HT1080 (cell line): ENCODE data around the gene APC. TPM values are rescaled to one million over a fixed set of nuclear protein-coding genes. Genes with fewer than 3 reads are reported as not detected.

ENCODE experiments used
- DNase-seq: peaks from one replicate; pipeline ENCODE4 v3.0.0-alpha.2; 2015; ENCODE audit warnings: low read depth
- polyA plus RNA-seq, 2 experiments: library from polyadenylated mRNA; depleted of rRNA; stranded (reverse); fragments of >200 nt; gene quantifications; 2 replicates each; pipeline ENCODE4 v1.2.3, GENCODE V29; 2015
- total RNA-seq: library from RNA; depleted of rRNA; stranded (reverse); fragments of >200 nt; shearing (Covaris generic); gene quantifications from 2 replicates; pipeline ENCODE4 v1.2.3, GENCODE V29; 2014; rRNA removed

Gene APC
- 21.4 and 28.9 TPM in 2 replicates for total RNA-seq
- 4.1 and 6.2 TPM in 2 replicates for polyA plus RNA-seq (2015; cell fraction: cytosol; rRNA removed)
- polyA plus RNA-seq (2015; cell fraction: nucleus; rRNA removed): 17.1 and 19.1 TPM in 2 replicates

DNA sequence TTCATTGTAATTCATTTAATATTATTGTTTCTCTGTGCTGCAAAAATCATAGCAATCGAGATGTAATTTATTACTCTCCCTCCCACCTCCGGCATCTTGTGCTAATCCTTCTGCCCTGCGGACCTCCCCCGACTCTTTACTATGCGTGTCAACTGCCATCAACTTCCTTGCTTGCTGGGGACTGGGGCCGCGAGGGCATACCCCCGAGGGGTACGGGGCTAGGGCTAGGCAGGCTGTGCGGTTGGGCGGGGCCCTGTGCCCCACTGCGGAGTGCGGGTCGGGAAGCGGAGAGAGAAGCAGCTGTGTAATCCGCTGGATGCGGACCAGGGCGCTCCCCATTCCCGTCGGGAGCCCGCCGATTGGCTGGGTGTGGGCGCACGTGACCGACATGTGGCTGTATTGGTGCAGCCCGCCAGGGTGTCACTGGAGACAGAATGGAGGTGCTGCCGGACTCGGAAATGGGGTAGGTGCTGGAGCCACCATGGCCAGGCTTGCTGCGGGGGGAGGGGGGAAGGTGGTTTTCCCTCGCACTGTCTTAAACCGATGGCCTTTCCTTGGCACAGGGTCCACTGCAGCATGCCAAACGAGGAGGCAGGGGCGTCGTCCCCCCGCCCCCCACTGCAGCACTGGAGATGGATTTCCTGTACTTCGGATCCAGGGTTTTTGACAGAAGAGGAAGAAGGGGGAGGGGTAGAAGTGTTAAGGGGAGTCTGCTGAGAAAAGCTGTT is at the start of gene APC:
APC (plus strand) TSS at position 423 of the 728 bp plus-strand sequence. CDS start 17,006 bp downstream, outside the sequence.
- DNase-seq: peak; percentile 91

- peak; percentile 37 for DNase-seq
These were observed 48.4 kb upstream of the APC start for GRCh38 chr5:112689155-112689909.

GRCh38 chr5:112690605-112691338 is 46.9 kb upstream of the APC start:
- DNase-seq: no peak

DNA sequence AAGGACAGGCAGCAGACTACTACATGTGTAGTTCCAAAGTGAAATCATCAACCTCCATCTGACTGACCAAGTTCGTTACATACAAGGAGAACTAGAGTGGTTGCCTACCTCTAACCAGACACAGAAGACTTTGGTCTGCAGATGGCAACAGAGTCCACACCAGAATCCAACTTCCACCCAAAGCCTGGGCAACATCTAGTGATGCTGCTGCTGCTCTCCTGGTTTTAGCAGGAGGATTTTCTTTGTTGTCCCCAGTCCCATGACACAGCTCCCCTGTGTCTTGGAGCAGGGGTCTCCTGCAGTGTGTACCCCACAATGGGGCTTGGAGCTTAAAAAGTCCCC is 46.4 kb upstream of the APC start:
- DNase-seq: no peak

- DNase-seq: peak; percentile 54
These were observed 45.9 kb upstream of the APC start for GRCh38 chr5:112691758-112692157.

DNA sequence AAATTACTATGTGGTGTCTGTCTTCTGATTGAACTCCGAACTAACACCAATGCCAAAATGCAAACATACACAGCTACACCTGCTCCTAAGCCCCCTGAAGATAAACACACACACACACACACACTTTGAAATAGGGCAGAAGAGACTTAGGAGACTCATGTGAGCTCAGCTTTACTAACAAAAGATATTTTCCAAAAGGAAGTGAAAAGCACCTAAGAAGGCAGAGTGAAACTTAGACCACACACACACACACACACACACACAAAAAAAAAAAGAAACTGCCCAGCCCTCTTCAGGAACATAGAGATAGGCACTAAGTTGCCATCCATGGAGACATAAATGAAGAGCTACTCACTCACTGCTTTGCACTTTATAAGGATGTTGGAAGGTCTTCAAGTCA is 45.2 kb upstream of the APC start:
- DNase-seq: no peak

- no peak for DNase-seq
These were observed 44.4 kb upstream of the APC start for GRCh38 chr5:112693301-112693700.

GRCh38 chr5:112694853-112695709 is 42.6 kb upstream of the APC start:
- DNase-seq: peak; percentile 29

- DNase-seq: no peak
These were observed 40.9 kb upstream of the APC start for GRCh38 chr5:112696786-112697185.

GRCh38 chr5:112697322-112697721 is 40.4 kb upstream of the APC start:
- no peak for DNase-seq

GRCh38 chr5:112697833-112698232 is 39.9 kb upstream of the APC start:
- DNase-seq: no peak

DNA sequence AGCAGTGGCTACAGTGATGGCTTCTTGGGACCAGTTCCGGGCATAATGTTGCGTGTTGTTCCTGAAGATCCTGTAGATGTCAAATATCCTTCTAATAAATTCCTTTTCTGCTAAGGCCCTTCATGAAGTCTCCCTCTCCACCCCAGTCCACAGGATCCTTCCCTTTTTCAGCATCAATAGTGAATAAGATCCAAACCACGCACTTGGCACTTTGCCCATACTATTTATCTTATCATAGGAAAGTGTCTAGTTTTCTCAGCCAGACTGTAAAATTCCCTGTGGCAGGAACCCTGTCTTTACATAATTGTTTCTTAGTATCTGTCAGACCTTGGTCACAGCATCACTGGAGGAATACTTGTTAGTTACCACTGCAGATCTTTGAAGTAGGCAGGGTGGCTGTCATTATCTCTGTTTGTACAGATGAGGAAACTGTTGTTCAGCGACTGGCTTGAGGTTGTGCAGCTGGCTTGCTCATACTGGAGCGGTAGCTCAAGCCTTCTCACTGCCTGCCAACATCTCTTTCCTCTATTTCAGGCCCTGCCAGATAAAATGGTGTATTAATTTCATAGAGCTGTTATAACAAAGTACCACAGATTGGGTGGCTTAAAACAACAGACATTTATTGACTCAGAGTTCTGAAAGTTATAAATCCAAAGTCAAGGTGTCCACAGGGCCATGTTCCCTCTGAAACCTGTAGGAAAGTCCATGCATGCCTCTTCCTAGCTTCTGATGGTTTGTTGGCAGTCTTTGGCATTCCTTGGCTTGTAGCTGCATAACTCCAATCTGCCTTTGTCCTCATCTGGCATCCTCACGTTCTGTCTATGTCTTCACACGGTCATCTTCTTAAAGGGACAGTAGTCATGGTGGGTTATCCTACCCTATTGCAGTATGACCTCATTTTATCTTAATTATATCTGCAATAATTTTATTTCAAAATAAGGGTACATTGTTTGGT is 33.5 kb upstream of the APC start:
- DNase-seq: no peak

- no peak for DNase-seq
These were observed 31.2 kb upstream of the APC start for GRCh38 chr5:112706446-112707016.

DNA sequence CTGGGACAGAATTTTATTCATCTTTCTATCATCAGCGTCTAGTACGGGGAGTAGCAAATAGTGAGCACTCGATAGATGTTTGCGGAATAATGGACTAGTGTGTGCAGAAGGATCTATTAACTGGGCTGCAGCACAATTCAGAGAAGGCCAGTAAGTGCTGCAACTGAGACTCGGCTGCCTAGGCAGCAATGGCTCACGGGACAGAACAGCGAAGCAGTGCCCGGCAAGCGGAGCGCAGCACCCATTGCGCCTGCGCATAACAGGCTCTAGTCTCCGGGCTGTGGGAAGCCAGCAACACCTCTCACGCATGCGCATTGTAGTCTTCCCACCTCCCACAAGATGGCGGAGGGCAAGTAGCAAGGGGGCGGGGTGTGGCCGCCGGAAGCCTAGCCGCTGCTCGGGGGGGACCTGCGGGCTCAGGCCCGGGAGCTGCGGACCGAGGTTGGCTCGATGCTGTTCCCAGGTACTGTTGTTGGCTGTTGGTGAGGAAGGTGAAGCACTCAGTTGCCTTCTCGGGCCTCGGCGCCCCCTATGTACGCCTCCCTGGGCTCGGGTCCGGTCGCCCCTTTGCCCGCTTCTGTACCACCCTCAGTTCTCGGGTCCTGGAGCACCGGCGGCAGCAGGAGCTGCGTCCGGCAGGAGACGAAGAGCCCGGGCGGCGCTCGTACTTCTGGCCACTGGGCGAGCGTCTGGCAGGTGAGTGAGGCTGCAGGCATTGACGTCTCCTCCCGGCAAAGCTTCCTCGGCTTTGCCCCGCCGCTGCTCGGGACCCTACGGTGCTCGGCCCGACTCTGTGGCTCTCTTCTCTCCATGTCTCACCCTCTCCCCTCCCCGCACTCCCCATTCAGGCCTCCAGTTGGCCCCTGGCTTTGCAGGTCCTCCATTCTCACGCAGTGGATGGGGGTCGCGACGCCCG is 30.2 kb upstream of the APC start:
- DNase-seq: peak; percentile 94

DNA sequence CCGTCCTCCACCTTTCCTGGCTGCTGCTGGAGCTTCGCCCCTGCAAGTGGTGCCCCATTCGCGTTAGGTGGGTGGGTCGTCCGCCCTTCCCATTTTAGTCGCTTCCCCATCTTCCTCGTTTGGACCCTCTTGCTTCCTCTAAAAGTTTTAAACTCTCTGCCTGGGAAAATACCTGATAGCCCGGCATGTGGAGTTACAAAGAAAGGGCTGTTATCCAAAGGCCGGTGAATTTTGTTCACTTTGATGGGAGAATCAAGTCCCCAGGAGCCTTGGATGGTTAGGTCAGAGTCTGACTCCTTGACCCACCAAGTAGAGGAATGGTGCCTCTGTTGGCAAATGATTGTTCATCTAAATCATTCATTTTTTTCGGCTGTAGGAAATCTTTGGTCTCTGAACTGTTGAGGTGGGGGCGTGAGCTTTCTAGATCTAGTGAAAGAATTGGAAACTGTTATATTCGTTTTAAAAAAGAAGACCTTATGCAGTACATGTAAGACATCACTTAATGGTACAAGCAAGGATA is 29.5 kb upstream of the APC start:
- DNase-seq: no peak

DNA sequence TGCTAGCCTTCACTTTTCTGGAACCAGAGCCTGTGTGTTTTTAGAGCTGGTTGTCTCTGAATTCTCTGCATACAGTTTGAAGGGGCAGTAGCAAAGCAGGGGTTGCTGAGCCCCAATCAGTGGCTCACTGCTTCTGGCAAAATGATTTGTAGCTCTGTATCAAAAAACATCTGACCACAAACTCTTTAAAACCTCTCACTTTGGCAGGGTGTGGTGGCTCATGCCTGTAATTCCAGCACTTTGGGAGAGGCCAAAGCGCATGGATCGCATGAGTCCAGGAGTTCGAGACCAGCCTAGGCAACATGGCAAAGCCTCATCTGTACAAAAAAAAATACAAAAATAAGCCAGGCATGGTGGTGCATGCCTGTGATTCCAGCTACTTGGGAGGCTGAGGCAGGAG is 28.3 kb upstream of the APC start:
- no peak for DNase-seq

DNA sequence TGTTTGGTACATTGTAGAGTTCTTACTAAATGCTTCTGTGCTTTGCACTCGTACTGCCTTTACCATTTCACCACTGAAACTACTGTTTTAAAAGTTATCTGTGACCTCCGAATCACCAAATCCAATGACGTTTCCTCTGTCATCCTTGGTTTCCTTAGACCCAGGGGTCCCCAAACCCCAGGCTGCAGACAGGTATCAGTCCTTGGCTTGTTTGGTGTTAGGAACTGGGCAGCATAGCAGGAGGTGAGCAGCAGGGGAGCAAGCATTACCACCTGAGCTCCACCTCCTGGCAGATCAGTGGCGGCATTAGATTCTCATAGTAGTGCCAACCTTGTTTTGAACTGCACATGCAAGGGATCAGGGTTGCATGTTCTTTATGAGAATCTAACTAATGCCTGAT is 26.8 kb upstream of the APC start:
- DNase-seq: no peak

DNA sequence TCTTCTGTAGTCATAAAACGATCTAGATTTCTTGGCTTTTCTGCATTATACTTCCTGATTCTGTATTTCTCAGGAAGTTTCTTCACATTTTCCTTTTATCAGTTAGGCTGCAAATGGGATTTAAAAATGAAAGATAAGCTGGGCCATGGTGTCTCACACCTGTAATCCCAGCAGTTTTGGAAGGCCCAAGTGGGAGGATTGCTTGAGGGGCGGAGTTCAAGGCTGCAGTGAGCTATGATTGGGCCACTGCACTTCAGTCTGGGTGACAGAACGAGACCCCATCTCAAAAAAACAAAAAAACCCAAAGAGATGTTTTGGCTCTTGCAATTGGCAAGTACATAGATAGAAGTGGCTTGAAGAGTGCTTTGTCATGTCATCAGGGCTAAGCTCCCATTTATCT is 26.2 kb upstream of the APC start:
- no peak for DNase-seq
